Smooth muscle cell (in vitro differentiated cells): ENCODE results near the gene TROAP. TPM values are rescaled to one million over a fixed set of nuclear protein-coding genes. Genes with fewer than 3 reads are reported as not detected.

ENCODE experiments used
- DNase-seq: peaks from one replicate; lab custom pipeline; 2025; ENCODE audit not compliant: unreplicated experiment; lab: John Stamatoyannopoulos, UW
- H2AFZ ChIP-seq: fragments of 200-600 bp; sonication (generic); 2 replicates; pipeline ENCODE4 v1.6.0; 2016; ENCODE audit warnings: antibody characterized with exemption, low read depth, mild to moderate bottlenecking
- H3F3A ChIP-seq: fragments of 200-600 bp; sonication (generic); 2 replicates; pipeline ENCODE4 v1.6.0; 2017; ENCODE audit warnings: antibody characterized with exemption, low read depth
- H3K27ac ChIP-seq: fragments of 200-600 bp; sonication (generic); 2 replicates; pipeline ENCODE4 v1.5.1; 2016; ENCODE audit warnings: low read depth, mild to moderate bottlenecking
- H3K27me3 ChIP-seq: fragments of 200-600 bp; sonication (generic); 2 replicates; pipeline ENCODE4 v1.6.1; 2016; ENCODE audit warnings: low read depth, mild to moderate bottlenecking
- H3K36me3 ChIP-seq: fragments of 200-600 bp; sonication (generic); 2 replicates; pipeline ENCODE4 v1.5.1; 2016; ENCODE audit warnings: low read depth
- H3K4me1 ChIP-seq: fragments of 200-600 bp; sonication (generic); 2 replicates; pipeline ENCODE4 v1.5.1; 2016; ENCODE audit warnings: low read depth
- H3K4me2 ChIP-seq: fragments of 200-600 bp; sonication (generic); 2 replicates; pipeline ENCODE4 v1.6.0; 2016; ENCODE audit warnings: mild to moderate bottlenecking
- H3K4me3 ChIP-seq: fragments of 200-600 bp; sonication (generic); 2 replicates; pipeline ENCODE4 v1.5.1; 2016; ENCODE audit warnings: mild to moderate bottlenecking
- H3K79me2 ChIP-seq: fragments of 200-600 bp; sonication (generic); 2 replicates; pipeline ENCODE4 v1.6.0; 2016; ENCODE audit warnings: low read depth, mild to moderate bottlenecking
- H3K9ac ChIP-seq: fragments of 200-600 bp; sonication (generic); 2 replicates; pipeline ENCODE4 v1.6.0; 2016; ENCODE audit warnings: low read depth
- H3K9me3 ChIP-seq: fragments of 200-600 bp; sonication (generic); replicated peaks from 2 replicates; pipeline ENCODE4 v1.5.1; 2016; ENCODE audit warnings: low read depth
- H4K20me1 ChIP-seq: fragments of 200-600 bp; sonication (generic); 2 replicates; pipeline ENCODE4 v1.6.0; 2016; ENCODE audit warnings: low read depth
- CTCF ChIP-seq: fragments of 200-600 bp; sonication (generic); IDR thresholded peaks from 2 replicates; pipeline ENCODE4 v1.5.1; 2017; ENCODE audit warnings: borderline replicate concordance, mild to moderate bottlenecking, antibody characterized with exemption; ENCODE audit not compliant: insufficient read depth, poor library complexity, severe bottlenecking
- WGBS: methylation state at CpG from one replicate; pipeline ENCODE4 v1.1.7; 2016; ENCODE audit warnings: low lambda C conversion rate; 5-methylcytosine and 5-hydroxymethylcytosine counted together
- polyA plus RNA-seq: library from polyadenylated mRNA; unstranded; fragments of >200 nt; fragmentation: Nextera tagmentation; extraction: Ambion mirVana; gene quantifications from 2 replicates; pipeline ENCODE4 v1.2.1, GENCODE V29; 2016
- total RNA-seq: library from RNA; depleted of rRNA; stranded (reverse); fragments of >200 nt; gene quantifications from 2 replicates; pipeline ENCODE4 v1.2.3, GENCODE V29; 2014

Gene TROAP
- total and polyA plus RNA-seq, 2 experiments from 2014 or later = 3.7 to 8.5 TPM

GRCh38 chr12:49342914-49343731 lies 20.1 kb downstream of the TROAP start:
- Histone ChIP-seq H4K20me1 (no peaks in the 10 kb centered on the region), H3F3A (no peaks in the 10 kb centered on the region), H3K79me2 (no peaks in the 10 kb centered on the region), H3K27me3 (peaks cover 100% of the 10 kb centered on the region), H3K27ac (no peak overlapping the region), H3K9me3 (no peaks in the 10 kb centered on the region), H3K9ac (no peak overlapping the region), H3K36me3 (no peaks in the 10 kb centered on the region), H2AFZ (no peak overlapping the region), H3K4me3 (peak overlapping the region; percentile 48), H3K4me1 (peaks cover 40% of the 10 kb centered on the region), H3K4me2 (peak overlapping the region; percentile 89)
- no peak for DNase-seq
- 6% methylated on average over 32 of the region's 33 CpGs for WGBS
- TF ChIP-seq CTCF = no peak

GRCh38 chr12:49344486-49345050 lies 21.5 kb downstream of the TROAP start:
- no peaks in the 10 kb centered on the region for H3K79me2 ChIP-seq
- 13% methylated on average over 11 of the region's 15 CpGs for WGBS
- H3K4me1 ChIP-seq = peaks cover 40% of the 10 kb centered on the region
- no peaks in the 10 kb centered on the region for H3F3A ChIP-seq
- peak overlapping the region; percentile 52 for H3K4me3 ChIP-seq
- H3K27me3 ChIP-seq = peaks cover 100% of the 10 kb centered on the region
- no peak for TF ChIP-seq CTCF
- no peak overlapping the region for H3K9ac ChIP-seq
- H4K20me1 ChIP-seq = no peaks in the 10 kb centered on the region
- H3K27ac ChIP-seq = no peak overlapping the region
- DNase-seq = no peak
- H2AFZ ChIP-seq = no peak overlapping the region
- H3K9me3 ChIP-seq = no peaks in the 10 kb centered on the region
- H3K4me2 ChIP-seq = peak overlapping the region; percentile 88
- no peaks in the 10 kb centered on the region for H3K36me3 ChIP-seq

GRCh38 chr12:49345051-49345824 lies 22.2 kb downstream of the TROAP start:
- H2AFZ ChIP-seq = no peak overlapping the region
- 3% methylated on average over 51 of the region's 70 CpGs for WGBS
- H3K4me1 ChIP-seq = peaks cover 40% of the 10 kb centered on the region
- peak overlapping the region; percentile 88 for H3K4me2 ChIP-seq
- H3K36me3 ChIP-seq = no peaks in the 10 kb centered on the region
- TF ChIP-seq CTCF = no peak
- no peaks in the 10 kb centered on the region for H3K79me2 ChIP-seq
- no peaks in the 10 kb centered on the region for H4K20me1 ChIP-seq
- H3K4me3 ChIP-seq = peak overlapping the region; percentile 52
- H3K27me3 ChIP-seq = peaks cover 96% of the 10 kb centered on the region
- H3K9ac ChIP-seq = no peak overlapping the region
- H3F3A ChIP-seq = no peaks in the 10 kb centered on the region
- no peaks in the 10 kb centered on the region for H3K9me3 ChIP-seq
- H3K27ac ChIP-seq = no peak overlapping the region
- no peak for DNase-seq
